AG09309 (cell line): Measurements from ENCODE around the gene ATP6V1G2.
"Not testable (repeated sequence)": the region's sequence is repeated elsewhere in the genome, so short reads cannot be mapped to it uniquely, and the experiment has no call there.

Experiments
- DNase-seq: peaks from one replicate; pipeline ENCODE4 v3.0.0-alpha.2; 2010; ENCODE audit warnings: low read depth
- H3K4me3 ChIP-seq: 2 replicates; pipeline ENCODE4 v1.5.1; 2011; ENCODE audit warnings: mild to moderate bottlenecking, low read depth, low read length, moderate library complexity; ENCODE audit not compliant: control insufficient read depth
- TF ChIP-seq, protein P1 (sequence below): IDR thresholded peaks from 2 replicates; pipeline ENCODE4 v1.5.1; 2011; ENCODE audit warnings: mild to moderate bottlenecking, low read depth, low read length, inconsistent platforms; ENCODE audit not compliant: insufficient read depth, control insufficient read depth; ENCODE audit errors: missing control alignments

Gene ATP6V1G2

DNA sequence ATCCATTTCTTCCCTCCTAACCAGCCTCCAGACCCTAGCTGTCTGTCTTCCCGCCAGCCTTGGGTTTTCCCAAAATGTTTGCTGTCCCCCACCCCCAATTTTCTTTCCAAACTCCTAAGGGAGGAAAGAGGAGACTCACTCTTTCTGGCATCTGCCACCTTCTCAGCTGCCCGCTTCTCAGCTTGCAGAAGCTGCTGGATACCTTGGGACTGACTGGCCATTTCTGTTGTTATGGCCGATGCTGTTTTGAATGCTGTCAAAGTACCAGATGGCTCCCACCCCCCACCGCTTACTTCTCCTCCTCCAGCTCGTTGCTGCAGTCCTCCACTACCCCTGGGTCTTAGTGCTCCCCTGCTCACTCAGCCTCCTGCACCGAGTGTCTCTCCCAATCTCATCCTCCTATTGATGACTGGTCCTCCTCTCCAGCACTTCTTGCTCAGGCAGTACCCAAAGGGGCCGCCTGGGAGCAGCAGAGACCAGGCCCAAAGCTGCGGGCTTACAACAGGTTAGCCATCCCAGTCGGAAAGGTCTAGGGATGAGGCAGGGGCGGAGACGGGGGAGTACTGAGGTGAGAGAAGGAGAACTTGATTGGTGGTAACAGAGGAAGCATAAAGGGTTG is at the start of gene ATP6V1G2:
Gene ATP6V1G2, minus strand, starts transcription at position 270 of the 619 bp plus-strand sequence. Its CDS starts 49 bp downstream, at position 221.
- TF ChIP-seq, protein P1, sequence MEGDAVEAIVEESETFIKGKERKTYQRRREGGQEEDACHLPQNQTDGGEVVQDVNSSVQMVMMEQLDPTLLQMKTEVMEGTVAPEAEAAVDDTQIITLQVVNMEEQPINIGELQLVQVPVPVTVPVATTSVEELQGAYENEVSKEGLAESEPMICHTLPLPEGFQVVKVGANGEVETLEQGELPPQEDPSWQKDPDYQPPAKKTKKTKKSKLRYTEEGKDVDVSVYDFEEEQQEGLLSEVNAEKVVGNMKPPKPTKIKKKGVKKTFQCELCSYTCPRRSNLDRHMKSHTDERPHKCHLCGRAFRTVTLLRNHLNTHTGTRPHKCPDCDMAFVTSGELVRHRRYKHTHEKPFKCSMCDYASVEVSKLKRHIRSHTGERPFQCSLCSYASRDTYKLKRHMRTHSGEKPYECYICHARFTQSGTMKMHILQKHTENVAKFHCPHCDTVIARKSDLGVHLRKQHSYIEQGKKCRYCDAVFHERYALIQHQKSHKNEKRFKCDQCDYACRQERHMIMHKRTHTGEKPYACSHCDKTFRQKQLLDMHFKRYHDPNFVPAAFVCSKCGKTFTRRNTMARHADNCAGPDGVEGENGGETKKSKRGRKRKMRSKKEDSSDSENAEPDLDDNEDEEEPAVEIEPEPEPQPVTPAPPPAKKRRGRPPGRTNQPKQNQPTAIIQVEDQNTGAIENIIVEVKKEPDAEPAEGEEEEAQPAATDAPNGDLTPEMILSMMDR = peak; percentile 100
- peak within 1 kb of the TSS; percentile 55 for H3K4me3 ChIP-seq
- DNase-seq = peak; percentile 78

DNA sequence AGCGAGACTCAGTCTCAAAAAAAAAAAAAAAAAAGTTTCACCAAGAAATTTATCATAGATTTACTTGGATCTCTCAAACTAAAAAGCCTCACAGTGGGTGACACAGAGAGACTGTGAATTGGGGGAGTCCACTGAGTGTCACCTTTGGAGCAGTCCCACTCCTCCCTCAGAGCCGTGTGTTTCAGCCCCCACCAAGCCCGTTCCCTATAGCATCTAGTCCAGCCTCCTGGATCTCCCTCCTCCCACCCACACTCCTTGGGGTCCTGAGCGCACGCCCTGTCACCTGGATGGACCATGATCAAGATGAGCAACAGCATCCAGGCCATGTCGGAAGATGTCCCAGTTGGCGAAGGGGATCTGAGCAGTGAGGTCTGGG is 46.0 kb upstream of the ATP6V1G2 start:
- no peak for DNase-seq
- no peak overlapping the region for H3K4me3 ChIP-seq
- TF ChIP-seq, protein P1 = no peak

DNA sequence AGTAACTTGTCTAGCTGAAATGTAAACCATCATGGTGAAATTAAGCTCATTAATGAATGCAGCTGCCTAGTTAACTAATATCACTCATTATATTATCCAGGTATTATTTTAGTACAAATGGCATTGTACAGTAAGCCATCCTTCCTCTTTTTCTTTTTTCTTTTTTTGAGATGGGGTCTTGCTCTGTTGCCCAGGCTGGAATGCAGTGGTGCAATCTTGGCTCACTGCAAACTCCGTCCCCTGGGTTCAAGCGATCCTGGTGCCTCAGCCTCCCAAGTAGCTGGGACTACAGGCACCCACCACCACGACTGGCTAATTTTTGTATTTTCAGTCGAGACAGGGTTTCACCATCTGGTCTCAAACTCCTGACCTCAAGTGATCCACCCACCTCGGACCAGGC is 44.3 kb upstream of the ATP6V1G2 start:
- not testable (repeated sequence) for H3K4me3 ChIP-seq, DNase-seq

DNA sequence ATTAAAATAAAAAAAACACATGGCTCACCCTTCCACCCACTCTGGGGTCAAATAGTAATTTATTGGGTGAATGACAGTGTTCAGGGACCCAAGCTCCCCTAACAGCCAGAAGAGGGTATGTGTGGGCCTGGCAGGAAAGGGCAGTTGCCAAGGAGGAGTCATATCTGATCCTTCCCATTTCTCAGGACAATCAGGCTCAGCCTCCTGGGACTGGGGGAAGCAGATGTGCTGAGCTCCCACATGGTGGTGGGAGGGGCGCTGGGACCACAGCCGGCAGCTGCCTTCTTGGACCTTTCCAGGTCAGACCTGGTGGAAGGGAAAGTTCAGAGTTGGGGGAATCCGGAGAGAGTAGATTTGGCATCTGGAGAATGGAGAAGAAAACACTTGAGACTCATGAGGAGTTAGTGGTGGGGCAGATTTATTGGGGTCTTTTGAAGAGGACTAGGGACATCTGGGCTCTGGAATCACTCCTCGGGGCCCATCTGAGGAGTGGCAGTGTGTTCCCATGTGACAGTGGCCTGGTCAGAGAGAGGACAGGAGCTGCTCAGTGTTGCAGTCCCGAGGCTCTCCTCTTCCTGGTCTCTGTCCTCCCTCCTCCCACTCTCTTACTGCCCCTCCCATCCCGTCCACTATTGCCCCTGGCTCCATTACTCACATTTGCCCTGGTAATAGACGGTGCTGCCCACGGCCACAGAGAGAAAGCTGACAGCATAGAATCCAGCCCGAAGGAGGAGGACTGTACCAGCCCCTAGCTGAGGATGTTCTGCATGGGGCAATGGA is 42.7 kb upstream of the ATP6V1G2 start:
- H3K4me3 ChIP-seq = no peak overlapping the region
- DNase-seq = no peak
- TF ChIP-seq, protein P1 = no peak

DNA sequence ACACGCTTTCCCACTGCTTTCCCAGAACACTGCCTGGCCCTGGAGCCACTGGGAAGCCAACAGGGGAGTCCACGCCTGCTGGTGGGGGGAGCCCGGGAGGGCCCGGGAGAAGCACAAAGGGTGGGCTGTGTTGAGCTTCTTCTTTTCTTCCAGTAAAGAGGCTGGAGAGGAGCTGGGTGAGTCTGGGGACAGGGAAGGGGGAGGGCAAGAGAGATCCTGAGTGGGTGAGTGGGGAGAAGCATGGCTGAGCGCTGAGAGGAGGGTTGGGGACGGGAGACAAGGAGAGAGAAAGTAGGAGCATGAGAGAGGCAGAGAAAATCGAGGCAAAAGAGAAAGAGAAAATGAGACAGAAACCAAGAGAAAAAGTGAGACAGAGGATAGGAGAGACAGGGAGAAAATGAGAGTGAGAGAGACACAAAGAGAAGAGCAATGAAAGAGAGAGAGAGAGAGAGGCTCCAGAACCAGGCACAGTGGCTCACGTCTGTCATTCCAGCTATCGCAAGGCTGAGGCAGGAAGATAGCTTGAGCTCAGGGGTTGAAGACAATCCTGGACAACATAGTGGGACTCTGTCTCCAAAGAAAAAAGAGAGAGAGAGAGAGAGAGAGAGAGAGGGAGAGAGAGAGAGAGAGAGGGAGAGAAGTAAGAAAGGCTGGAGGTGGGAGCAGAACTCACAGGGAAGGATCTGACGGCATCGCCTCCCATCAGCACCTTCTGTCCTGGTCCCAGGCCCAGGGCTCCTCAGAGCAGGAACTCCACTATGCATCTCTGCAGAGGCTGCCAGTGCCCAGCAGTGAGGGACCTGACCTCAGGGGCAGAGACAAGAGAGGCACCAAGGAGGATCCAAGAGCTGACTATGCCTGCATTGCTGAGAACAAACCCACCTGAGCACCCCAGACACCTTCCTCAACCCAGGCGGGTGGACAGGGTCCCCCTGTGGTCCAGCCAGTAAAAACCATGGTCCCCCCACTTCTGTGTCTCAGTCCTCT is 41.7 kb upstream of the ATP6V1G2 start:
- TF ChIP-seq, protein P1 = no peak
- H3K4me3 ChIP-seq = no peak overlapping the region
- no peak for DNase-seq

DNA sequence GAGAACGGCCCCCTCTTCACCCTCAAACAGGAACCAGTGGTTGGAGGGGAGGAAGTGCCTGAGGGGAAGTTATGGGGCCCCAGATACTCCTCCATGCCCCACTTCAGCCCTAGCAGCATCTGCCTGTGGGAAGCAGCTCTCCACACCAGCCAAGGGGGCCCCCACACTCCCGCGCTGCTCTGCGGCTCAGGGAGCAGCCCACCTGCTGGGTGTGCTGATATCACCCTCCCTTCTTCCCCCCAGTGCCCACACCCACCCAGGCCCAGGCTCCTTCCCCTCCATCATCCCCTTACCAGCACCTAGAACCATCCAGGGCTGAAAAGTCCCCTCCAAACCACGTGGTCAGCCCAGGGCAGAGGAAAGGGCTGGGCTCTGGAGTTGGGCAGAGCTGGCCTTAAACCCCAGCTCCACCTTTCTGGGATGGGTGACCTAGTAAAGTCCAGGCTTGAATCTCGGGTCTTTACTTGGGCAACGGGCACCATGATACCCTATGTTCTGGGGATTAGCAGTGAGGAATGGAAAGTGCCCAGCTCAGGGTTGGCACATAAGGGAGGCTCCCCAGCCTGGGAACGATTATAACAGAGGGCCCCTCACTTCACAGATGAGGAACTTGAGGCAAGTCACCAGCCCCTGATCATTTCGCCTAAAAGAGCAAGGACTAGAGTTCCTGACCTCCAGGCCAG is 40.3 kb upstream of the ATP6V1G2 start:
- DNase-seq = no peak
- H3K4me3 ChIP-seq = no peak overlapping the region
- TF ChIP-seq, protein P1 = no peak
